ENCODE results near the gene CBFB.

DNA sequence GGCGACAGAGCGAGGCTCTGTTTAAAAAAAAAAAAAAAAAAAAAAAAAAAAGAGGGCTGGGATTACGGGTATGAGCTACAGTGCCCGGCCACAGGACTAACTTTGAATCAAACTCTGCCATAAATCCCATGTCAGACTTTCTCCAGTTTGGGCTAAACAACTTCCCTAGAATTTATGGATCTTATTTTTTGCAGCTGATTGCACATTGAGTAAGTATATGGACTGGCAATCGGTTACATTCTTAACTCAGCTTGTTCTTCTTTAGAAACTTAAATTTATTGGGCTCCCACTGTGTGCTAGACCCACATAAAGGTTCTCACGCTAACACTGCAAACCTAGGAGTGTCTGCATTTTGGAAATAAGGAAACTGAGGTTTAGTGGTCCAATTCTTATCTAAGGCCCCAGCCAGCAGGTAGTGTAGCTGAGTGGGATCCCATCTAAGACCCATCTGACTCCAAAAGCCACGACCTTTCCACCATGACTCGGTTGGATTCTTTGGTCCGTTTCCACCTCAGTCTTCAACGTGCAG, 718 bp upstream of the CBFB start:
- no peak for TF ChIP-seq CTCF (IDR thresholded peaks at IDR 0.05; ENCODE audit: low read length)
- no peak for TF ChIP-seq EZH2 (IDR thresholded peaks at IDR 0.05; ENCODE audit: borderline replicate concordance, low read length)

All from OCI-LY1 (cell line).